Measurements from ENCODE around the gene PSME4.

Gene PSME4

GRCh38 chr2:53970724-53971602 lies at the start of gene PSME4:
TSS of gene PSME4 (minus strand) at chr2:53970993. CDS start at chr2:53970784, 209 bp downstream.
- DNase-seq (ENCODE audit: low read depth), result peak; percentile 90

GRCh38 chr2:54015798-54016699 lies 45.3 kb upstream of the PSME4 start:
- DNase-seq (ENCODE audit: low read depth), result no peak

GRCh38 chr2:54013996-54014395 lies 43.2 kb upstream of the PSME4 start:
- no peak for DNase-seq (ENCODE audit: low read depth)

- no peak for DNase-seq (ENCODE audit: low read depth)
Measured at GRCh38 chr2:54012538-54013141, 41.8 kb upstream of the PSME4 start.

- DNase-seq (ENCODE audit: low read depth), result no peak
Measured at GRCh38 chr2:54009549-54009948, 38.8 kb upstream of the PSME4 start.

- DNase-seq (ENCODE audit: low read depth), result no peak
Measured at GRCh38 chr2:54008439-54008838, 37.6 kb upstream of the PSME4 start.

- no peak for DNase-seq (ENCODE audit: low read depth)
Measured at GRCh38 chr2:54000524-54000923, 29.7 kb upstream of the PSME4 start.

GRCh38 chr2:54000122-54000521 lies 29.3 kb upstream of the PSME4 start:
- DNase-seq (ENCODE audit: low read depth), result no peak

- DNase-seq (ENCODE audit: low read depth), result no peak
Measured at GRCh38 chr2:53998834-53999233, 28.0 kb upstream of the PSME4 start.

GRCh38 chr2:53994818-53995808 lies 24.3 kb upstream of the PSME4 start:
- no peak for DNase-seq (ENCODE audit: low read depth)

- DNase-seq (ENCODE audit: low read depth), result no peak
Measured at GRCh38 chr2:53991948-53992347, 21.2 kb upstream of the PSME4 start.

GRCh38 chr2:53989210-53989862 lies 18.5 kb upstream of the PSME4 start:
- DNase-seq (ENCODE audit: low read depth), result no peak

- DNase-seq (ENCODE audit: low read depth), result no peak
Measured at GRCh38 chr2:53987336-53987921, 16.6 kb upstream of the PSME4 start.

- no peak for DNase-seq (ENCODE audit: low read depth)
Measured at GRCh38 chr2:53985646-53986045, 14.9 kb upstream of the PSME4 start.

GRCh38 chr2:53969968-53970723 lies 647 bp downstream of the PSME4 start:
- DNase-seq (ENCODE audit: low read depth), result no peak

GRCh38 chr2:53969285-53969967 lies 1.4 kb downstream of the PSME4 start:
- no peak for DNase-seq (ENCODE audit: low read depth)

- no peak for DNase-seq (ENCODE audit: low read depth)
Measured at GRCh38 chr2:53964987-53965687, 5.7 kb downstream of the PSME4 start.

GRCh38 chr2:53964257-53964952 lies 6.4 kb downstream of the PSME4 start:
- no peak for DNase-seq (ENCODE audit: low read depth)

Measured in stimulated activated CD4-positive, alpha-beta T cell treated with anti-CD3 and anti-CD28 coated beads, Interleukin-2, amount 100 ng/mL, for 4 hours (primary cell).